Activated gamma-delta T cell treated with Interleukin-2 at 50 U/mL for 16 hours (primary cell): ENCODE results near the gene HOXD11.

Source experiments
- DNase-seq: peaks from one replicate; pipeline ENCODE4 v3.0.0-alpha.2; 2020

Gene HOXD11

DNA sequence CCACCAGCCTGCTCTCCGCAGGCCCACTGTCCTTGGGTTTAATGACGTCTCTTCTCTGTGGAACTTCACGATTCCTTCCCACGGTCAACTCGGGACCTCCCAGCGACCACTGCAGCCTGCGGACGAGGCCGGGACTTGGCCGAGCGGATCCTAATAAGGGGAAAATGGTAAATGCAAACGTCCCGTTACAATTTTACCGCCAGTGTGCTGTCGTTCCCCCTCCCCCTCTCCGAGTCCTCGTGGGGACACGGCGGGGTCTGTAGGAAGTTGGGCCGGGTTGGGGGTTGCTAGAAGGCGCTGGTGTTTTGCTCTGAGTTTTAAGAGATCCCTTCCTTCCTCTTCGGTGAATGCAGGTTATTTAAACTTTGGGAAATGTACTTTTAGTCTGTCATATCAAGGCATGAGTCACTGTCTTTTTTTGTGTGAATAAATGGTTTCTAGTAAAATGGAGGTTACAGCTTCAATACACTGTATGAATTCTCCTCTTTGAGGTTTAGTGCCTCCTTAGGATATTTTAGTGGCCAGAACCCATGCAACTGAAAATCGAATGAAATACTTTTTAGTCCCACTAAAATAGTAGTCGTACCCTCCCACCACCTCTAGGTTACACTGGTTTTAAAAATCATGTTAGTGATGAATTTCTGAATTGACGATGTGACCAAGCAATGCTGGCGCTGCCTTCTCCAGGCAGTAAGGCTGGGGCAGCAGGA lies 2.3 kb downstream of the HOXD11 start:
- DNase-seq, result no peak

DNA sequence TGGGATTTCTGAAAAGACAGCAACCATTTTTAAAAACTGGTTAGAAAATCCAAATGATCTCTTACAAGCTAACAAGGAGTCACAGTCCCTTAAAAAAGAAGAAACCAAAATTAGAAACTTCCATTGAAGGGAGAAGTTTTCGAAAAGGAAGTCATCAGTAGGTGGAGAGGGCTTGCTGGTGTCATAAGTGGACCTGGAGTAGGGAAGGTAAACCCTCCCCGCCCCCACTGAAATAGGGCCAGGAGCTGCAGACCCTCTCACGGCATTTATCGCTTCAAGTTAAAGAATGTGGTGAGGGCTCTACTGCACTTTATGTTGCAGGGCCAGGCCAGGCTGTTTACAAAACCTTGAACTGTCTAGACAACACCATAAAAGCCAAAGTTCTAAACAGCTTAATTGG lies 2.9 kb downstream of the HOXD11 start:
- DNase-seq, result no peak

DNA sequence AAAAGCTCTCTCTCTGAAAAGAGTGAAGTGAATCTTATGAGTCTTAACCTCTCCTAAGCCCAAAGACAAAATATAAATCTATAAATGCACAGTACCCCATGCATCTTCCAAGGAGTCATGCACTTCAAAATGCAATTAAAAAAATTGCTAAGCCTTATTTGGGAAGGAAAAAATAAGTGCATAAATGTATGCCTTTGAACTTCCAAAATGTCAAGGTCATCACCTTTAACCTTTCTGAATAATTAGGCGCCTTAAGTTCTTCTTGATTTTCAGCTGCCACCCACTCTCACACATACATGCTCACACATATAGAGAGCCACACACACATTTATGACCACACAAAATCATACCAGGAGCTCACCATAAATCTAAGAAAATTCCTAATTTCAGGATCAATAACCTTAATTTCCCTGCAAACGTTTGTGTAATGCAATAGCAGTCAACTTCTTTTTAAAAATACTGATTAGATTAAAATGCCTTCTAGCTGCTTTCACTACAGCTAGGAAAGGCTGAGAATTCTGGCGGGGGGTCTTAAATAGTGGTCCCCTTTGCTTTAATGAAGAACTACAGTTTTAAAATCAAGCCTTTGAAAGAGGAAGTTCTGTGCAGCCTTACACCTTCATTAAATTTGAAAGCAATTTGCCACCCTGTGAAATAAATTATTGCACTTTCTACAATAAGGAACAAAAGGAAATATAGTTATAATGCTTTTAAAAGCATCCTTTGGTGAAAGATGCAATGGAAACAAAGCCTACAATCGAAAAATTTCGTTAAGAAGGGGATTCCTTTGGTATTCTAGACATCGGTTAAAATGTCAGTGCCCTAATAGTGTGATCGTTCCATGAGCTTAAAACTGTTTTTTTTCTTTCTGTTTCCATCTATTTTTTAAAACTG lies 3.6 kb downstream of the HOXD11 start:
- DNase-seq, result no peak

DNA sequence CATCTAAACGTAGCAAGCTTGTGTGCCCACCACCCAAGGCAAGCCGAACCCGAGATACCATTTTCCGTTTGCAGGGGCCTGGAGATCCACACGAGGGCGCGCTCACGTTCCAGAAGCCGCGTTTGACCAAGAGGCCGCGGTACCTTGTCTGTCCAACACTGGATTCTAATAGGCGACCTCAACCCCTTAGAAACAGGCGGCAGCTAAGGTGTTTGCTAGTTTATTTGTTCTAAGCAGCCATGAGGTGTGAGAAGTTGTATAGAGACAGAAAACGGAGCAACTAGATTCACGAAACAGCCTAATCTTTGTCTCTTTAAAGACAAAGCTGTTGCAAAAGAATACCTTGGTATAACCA lies 4.2 kb downstream of the HOXD11 start:
- no peak for DNase-seq

DNA sequence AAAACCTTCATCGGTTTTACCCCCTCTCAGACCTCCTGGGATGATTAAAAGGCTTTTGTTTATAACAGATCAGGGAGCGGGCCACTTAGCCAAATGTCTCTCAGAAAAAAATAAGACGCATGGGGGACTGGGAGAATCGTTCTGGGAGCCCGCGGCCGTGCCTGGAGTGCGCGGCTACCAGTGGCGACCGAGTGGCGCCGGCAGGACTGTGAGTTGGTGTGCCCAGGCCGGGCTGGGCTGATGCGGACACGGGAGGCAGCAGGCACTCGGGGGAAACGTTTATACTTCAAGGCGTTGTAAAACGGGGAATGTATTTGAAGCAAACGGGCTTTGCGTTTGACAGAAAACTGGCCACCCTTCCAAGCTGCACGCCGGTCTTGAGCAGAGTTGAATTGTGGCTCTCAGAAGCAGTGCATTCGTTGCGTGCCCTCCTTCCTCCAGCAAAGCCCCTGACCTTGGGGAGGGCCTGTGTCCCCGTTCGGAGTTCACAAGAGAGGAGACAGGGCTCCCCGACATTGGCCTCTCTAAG lies 4.8 kb downstream of the HOXD11 start:
- DNase-seq, result no peak

DNA sequence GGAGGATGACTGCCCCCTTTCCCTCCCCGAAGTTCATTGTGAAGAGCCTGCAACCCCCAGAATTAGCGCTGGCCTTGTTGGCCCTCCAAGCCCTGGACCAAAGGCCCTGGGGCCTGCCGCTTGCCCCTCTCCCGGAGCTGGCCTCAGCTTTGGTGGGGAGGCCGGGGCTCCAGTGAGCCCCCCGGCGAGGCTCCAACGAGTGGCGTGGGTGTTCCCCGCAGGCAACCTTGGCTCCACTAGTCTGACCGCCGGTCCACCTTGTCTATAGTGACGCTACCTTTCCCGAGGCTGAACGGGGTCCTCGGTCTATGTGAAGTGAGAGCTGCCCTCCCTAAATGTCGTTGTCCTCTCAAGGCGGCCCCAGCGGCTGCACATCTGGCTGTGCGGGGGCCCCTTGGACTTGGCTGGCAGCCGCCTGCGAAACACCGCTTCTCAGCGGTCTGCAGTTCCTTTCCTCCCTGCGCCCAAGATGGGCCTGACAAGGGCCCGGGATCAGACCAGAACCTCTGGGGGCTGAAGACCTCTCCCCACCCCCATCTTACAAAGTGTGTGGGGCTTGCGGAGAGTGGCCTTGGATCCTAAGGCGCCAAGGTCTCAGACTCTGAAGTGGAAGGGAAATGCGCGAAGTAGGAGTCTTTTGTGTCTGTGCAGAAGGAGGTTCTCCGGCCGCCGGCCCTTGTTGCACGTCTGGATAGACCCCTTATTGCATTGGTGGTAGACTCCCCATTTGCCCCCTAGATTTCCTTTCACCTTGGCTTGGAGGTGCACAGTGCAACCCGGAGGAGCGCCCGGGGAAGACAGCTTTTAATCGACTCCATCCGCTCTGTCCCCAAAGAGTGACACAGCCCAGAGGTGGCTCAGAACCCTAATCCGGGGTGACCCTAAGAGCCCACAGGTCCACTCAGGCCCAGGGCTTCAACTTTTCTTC lies 5.6 kb downstream of the HOXD11 start:
- no peak for DNase-seq

DNA sequence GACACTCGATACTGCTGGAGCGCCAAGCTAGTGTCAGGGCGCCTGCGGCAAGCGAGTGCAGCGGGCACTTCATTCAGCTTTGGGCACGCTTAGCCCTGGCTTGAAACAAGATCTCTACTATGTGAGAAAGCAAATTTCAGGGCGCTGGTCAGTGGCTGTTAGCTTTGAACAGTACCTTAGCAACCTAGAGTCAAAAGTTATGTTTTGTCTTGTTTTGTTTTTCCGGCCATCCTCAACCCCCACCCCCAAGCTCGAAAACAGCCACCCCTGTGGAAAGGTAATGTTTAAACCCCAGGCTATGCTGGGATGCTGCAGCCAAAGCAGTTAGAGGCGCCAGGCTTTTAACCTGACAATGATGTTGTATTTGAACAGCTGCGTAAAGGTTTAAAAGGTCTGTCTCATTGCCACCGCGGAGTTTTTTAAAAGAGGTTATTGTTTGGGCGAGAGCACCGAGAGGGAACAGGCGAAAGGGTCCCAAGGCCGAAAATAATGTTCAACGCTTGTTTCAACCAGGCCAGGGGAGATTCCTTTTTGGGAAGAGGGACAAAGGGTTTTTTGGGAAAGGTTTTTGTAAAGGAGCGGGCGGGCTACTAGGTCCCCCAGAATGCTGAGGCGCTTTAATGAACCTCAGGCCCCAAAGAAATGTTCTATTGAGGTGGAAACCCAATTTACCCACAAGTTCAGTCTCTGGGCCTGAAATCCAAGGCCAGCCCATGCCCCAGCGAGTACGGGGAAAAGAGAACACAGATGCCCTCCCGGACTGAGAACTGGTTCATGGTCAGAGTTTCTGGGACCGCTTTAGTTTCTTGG lies 7.2 kb downstream of the HOXD11 start:
- DNase-seq, result no peak

DNA sequence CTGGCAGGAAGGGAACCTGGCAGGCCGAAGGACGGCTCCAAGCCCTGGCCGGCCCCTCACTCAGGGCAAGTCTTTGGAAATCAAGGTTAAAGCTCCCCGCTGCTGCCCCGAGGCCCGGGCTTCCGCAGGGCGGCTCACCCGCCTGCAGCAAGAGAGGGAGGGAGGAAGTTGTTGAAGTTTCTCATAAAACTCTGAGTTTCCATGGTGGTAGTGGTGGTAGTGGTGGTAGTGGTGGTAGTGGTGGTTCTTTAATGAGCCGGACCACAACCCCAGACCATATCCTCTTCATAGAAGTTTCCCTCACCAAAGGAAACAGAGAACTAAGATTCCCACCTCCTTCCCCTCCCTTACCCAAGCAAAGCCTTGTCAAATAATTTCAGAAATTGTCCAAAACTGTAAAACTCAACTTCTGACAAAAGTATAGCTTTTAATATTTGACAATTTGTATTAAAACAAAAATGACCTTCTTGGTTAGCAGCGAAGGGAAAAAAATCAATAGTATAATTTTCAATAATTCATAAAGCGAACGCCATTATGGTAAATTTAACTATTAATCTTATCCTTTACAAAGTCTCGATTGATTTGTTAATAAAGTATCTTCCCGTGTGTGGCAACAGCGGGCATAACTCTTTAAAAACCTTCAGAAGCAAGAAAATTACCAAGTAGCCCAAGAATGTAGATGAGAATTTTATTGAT lies 8.0 kb downstream of the HOXD11 start:
- no peak for DNase-seq

DNA sequence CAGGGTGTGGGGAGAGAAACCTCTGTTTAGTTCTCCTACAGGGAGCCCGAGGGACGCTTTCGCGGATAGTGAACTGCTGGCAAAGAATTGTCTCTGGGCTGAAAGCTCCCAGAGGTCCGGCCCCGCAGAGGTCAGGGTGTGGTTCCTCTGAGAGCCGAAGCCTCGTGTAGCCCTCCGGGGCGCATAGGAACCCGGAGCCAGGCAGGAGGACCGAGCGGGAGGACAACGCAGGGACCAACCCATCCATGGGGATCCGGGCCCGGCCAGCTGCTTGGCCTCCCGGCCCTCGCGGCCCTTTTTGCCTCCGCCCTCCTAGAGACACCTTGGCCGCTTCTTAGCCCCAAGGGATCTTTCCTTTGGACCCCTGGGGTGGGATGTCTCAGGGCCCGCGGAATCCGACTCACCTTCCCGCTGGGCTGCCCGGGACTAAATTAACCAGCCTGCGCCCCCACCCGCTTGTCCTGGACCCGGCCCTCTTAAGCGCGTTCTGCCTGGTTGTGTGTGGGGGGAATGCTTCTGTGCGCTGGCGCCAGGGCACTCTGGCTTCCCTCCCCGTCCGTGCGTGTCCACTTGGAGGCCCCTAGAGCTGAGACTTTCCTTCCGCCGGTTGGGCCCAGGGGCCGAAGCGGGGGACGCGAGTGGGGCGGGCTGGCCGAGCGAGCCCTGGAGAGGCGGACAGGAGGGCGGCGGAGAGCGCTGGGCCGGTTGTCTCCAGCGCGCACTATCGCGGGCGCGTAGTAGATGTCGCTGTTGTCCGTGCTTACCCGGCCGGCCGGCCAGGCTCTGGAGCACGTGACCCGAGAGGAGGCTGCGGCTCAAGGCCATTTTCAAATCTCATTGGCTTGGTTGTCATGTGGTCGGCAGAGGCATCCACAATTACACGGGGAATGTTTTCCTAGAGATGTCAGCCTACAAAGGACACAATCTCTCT lies 9.1 kb downstream of the HOXD11 start, which contains the start of gene HOXD10:
Gene HOXD10 (plus strand): TSS at position 896 of the 931 bp plus-strand sequence. CDS start 56 bp downstream, outside the sequence.
- DNase-seq, result no peak

DNA sequence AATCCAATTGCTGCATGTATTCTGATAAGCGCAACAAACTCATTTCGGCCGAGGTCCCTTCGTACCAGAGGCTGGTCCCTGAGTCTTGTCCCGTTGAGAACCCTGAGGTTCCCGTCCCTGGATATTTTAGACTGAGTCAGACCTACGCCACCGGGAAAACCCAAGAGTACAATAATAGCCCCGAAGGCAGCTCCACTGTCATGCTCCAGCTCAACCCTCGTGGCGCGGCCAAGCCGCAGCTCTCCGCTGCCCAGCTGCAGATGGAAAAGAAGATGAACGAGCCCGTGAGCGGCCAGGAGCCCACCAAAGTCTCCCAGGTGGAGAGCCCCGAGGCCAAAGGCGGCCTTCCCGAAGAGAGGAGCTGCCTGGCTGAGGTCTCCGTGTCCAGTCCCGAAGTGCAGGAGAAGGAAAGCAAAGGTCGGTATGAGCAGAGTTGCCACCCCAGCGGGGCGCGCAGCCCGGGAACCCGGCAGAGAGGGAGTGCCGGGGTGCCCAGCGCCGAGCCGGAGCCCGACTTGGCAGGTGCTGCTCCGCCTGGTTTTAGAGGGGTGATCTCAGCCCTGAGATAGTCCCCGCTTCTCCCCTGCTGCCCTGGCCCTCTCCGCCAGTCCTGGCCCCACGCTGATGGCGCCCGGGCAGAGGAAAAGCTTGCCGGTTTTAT lies 10.2 kb downstream of the HOXD11 start:
- DNase-seq, result no peak

DNA sequence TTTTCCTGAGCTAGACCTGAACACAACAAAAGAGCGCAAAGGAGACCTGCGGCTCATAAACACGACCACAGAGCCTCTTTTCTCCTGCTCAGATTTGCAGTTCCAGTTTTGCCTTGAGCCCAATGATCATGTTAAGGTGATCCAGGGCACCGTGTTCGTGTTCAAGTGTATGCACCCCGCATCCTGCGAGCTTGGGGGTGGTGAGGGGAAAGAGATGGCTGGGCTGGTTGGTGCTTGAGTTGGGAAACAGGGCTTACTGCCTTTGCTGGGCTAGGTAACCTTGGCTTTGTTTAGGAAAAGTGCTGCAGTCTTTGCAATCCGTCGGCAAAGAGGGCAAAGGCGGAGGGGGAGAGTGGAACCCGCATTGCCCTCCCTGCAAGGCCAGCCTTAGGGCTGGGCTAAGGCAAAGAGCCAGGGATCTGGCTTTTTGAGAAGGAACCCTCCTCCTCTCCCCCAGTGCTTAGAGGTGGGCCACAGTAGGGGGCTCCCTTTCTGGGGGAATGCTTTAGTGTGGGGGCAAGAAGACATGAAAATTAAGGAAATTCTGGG lies 10.8 kb downstream of the HOXD11 start:
- DNase-seq, result no peak

DNA sequence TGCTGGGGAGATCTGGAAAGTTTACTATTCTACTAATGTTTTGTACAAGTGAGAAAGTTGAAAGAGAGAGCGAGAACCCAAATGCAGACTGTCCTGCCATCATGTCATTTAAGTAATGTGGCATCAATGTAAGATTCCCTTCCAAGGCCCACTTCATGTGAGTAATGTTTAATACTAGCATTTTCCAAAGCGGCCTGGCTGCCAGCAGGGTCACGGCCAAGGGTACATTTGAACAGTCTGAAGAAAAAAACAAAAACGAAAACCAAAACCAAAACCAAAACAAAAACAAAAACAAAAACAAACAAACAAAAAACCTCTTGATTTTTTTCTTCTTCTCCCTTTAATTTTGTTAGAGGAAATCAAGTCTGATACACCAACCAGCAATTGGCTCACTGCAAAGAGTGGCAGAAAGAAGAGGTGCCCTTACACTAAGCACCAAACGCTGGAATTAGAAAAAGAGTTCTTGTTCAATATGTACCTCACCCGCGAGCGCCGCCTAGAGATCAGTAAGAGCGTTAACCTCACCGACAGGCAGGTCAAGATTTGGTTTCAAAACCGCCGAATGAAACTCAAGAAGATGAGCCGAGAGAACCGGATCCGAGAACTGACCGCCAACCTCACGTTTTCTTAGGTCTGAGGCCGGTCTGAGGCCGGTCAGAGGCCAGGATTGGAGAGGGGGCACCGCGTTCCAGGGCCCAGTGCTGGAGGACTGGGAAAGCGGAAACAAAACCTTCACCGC lies 11.7 kb downstream of the HOXD11 start:
- no peak for DNase-seq

DNA sequence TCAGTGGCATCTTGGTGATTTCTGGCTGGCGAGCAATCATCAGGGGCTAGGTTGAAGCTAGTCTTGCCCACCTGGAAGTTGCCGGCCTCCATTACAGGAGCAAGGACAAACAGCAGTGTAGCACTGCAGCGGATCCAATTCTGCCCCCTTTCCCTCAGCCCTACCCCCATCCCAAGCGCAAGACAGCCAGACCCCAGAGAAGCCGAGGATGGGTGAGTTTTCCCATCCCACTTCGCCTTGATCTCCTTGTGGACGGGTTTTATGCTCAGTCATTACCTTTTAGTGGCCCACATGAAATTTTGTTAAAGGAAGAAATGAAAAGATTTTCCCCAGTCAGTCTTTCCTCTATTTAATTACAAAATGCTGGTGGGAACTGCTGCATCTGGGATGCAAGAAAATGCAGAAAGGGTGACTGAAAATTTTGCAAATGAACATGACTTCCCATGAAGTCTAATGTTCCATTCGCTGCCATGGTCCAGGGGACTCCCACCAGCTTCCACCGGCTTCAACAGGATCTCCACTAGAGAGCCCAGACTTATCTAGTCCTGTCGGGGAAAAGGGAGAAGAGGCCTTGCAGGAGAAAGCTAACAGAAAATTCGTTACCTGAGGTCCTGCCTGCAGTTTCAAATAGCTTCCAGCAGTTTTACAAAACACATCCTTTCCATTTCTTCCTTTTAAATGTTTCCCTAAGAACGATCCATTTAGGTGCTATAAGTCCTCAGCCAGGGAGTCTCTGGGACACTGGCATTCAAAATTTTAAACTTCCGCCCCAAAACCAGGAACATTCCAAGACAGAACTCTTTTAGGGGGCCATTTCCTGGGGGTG lies 13.5 kb downstream of the HOXD11 start:
- DNase-seq, result no peak

DNA sequence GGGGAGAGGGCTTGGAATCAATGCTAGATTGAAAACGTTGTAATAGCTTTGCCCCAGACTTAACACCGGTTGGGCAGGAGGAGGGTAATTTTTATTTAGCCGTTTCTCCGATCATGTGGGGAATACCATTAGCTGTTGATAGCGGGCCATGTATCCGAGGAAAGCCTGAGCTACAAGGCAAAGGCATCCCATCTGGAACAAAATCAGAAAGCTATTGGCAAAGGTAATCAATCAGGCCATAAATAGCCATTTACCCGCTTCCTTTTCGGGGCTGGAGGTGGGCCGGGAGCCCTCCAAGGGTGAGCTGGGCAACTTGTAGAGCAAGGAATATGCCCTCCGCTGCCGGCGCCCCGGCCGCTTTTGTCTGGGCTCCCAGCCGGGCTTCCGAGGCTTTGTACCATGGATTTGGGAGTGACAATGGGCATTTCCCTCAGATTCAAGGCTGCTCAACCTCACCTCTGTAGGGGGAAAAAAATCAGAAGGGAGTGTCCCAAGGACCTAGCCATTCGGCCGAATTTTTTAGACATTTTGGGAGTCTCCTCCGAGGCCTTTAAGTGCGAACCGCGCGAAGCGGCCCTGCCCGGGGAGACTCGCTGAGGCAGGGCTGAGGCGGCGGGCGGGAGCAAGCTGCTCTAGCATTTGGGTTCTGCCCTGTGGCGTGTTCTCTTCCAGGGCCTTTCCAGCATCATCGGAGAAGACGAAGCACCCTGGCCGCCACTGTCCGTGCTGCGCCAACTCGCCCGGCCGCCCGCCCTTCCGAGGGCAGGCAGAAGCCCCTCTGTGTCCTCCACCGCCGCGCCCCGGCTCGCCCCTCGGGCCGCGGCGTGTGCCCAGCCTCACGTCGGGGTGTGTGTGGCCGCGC lies 14.3 kb downstream of the HOXD11 start:
- DNase-seq, result no peak

DNA sequence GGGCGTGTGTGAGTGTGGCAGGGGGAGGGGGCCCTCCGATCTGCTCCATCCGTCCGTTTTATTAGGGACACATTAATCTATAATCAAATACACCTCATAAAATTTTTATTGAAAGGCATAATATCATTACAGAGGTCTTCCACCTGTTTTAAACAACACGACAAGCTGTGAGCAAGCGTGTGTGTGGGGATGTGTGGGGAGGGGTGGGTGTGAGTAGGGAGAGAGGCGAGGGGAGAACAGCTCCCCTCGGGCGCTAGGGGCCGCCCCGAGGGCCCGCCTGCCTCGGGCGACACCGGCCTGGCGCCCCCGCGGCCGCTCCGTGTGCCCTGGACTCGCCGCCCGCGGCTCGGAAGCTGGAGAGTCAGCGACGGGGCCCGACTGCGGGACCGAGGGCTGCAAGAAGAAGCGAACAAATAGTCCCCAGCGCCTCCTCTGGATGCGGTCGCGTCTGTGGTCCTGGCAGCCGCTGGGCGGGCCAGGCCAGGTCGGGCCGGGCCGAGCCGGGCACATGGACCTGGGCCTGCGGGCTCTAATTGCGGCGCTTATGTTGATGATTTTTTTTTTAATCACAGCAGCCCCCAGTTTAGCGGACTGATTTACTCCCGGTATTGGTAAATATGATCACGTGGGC lies 15.1 kb downstream of the HOXD11 start:
- no peak for DNase-seq
